PC-9 (cell line): ENCODE data around the gene INKA1.

Experiments used
- CTCF ChIP-seq: fragments of 200-600 bp; sonication (generic); conservative IDR thresholded peaks from 2 replicates; pipeline ENCODE4 v1.6.1; 2017; ENCODE audit warnings: mixed run types, antibody characterized with exemption, mild to moderate bottlenecking, moderate library complexity
- EZH2 ChIP-seq: fragments of 200-600 bp; sonication (generic); IDR thresholded peaks from 2 replicates; pipeline ENCODE4 v1.8.0; 2017; ENCODE audit warnings: antibody characterized with exemption, low read depth

- TF ChIP-seq CTCF (no peak), EZH2 (no peak)
These were observed 45.9 kb upstream of the INKA1 start for GRCh38 chr3:49757197-49757596.
